ENCODE data around the gene CCDC177.

GRCh38 chr14:69612014-69612782 is 37.5 kb upstream of the CCDC177 start:
- TF ChIP-seq REST (IDR thresholded peaks at IDR 0.05) (no peak), CTCF (IDR thresholded peaks at IDR 0.05; ENCODE audit: low read depth, low read length, missing input control) (no peak), TAF1 (conservative IDR thresholded peaks at IDR 0.05) (no peak), EGR1 (IDR thresholded peaks at IDR 0.05; ENCODE audit: low read depth in 2 of 2) (no peak), HNF4G (IDR thresholded peaks at IDR 0.05) (no peak), NR2F2 (IDR thresholded peaks at IDR 0.05) (no peak), RAD21 (IDR thresholded peaks at IDR 0.05) (no peak), RXRA (IDR thresholded peaks at IDR 0.05) (no peak), SP1 (IDR thresholded peaks at IDR 0.05) (no peak)
- TF ChIP-seq, protein P1, sequence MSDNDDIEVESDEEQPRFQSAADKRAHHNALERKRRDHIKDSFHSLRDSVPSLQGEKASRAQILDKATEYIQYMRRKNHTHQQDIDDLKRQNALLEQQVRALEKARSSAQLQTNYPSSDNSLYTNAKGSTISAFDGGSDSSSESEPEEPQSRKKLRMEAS (IDR thresholded peaks at IDR 0.05) = no peak
